ENCODE data around the gene MOGAT3. TPM values are rescaled to one million over a fixed set of nuclear protein-coding genes. Genes with fewer than 3 reads are reported as not detected.

The MOGAT3 gene, protein sequence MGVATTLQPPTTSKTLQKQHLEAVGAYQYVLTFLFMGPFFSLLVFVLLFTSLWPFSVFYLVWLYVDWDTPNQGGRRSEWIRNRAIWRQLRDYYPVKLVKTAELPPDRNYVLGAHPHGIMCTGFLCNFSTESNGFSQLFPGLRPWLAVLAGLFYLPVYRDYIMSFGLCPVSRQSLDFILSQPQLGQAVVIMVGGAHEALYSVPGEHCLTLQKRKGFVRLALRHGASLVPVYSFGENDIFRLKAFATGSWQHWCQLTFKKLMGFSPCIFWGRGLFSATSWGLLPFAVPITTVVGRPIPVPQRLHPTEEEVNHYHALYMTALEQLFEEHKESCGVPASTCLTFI
- not detected in 2 replicates for total RNA-seq (2014; rRNA removed; shearing (Covaris generic))

DNA sequence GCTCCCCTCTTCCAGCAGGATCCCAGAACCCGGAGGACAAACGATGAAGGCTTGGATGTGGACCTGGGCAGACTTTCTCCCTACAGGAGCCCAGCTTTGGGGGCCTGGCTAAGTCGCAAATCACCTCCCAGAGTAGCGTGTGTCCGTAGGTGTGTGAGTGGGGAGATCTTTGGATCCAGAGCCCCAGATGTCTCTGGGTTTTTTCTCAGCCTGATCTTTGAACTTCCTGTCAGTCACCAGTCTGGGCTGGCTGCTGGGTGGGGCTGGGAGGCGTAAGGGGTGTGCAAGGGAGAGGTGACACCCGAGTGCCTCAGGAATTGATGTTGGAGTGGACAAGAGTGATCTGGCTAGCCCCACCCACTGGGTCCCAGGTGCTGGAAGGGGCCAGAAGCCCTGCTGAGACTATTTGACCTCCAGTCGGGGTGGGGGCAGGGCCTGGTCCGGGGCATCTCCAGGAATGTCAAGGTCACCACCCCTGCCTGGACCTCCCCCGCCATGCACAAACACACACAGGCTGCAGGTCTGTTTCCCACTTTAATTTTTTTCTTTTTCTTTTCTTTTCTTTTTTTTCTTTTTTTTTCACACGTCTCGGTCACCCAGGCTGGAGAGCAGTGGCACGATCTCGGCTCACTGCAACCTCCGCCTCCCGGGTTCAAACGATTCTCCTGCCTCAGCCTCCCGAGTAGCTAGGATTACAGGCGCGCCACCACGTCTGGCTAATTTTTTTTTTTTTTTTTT, at the start of gene MOGAT3:
Gene MOGAT3 (minus strand): TSS at position 175 of the 738 bp plus-strand sequence. CDS start 182 bp downstream, outside the sequence.
- DNase-seq (ENCODE audit: low spot score), result no peak

DNA sequence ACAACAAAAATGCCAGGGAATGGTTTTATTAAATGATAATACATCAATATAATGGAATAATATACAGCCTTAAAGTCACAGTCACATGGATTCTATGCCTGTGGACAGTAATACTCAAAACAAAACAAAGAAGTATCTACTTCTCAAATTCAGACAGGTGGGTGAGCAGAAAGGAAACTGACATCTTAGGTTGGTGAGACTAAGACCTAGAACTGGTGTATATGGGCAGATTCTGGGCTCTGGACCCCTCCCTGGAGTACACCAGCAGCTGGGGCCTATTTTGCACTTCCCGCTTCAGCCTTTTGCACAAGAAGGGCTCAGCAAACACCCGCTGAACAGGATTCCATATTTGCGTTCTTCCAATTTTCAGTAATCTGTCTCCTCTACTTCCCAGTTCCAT, 49.5 kb upstream of the MOGAT3 start:
- no peak for DNase-seq (ENCODE audit: low spot score)

DNA sequence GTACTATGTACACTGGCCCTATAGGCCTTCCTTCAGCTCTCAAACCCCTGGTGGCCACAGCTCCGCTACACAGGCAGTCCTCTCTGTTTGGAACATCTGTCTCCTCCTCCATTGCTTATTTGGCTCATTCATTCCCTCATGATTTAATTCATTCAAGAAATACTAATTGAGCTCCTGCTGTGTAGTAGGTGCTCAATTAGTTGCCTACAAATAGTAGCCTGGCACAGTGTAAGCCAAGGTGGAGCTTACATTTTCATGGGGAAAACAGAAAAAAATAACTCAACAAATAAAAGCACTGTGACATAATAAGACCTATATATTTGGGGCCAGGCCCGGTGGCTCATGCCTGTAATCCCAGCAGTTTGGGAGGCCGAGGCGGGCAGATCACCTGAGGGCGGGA, 47.4 kb upstream of the MOGAT3 start:
- DNase-seq (ENCODE audit: low spot score), result no peak

DNA sequence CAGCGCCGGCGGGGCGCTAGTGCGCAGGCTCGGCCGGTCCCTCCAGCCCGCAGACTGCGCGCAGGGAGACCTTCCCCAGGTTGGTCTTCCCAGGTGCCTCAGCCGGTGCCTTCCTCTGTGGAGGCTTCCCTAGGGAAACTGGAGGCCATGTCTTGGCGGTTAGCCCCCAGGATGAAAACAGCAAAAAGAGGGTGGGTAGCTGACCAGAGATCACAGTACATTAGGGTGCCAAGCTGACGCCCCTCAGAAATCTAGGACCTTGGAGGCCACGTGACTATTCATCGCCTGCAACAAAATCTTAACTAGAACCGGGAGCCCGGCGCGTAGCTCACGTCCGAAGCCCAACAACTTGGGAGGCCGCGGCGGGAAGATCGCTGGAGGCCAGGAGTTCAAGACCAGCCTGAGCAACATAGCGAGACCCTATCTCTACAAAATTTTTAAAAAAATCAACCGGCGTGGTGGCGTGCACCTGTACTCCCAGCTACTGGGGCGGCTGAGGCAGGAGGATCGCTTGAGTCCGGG, 44.4 kb upstream of the MOGAT3 start:
- no peak for DNase-seq (ENCODE audit: low spot score)

DNA sequence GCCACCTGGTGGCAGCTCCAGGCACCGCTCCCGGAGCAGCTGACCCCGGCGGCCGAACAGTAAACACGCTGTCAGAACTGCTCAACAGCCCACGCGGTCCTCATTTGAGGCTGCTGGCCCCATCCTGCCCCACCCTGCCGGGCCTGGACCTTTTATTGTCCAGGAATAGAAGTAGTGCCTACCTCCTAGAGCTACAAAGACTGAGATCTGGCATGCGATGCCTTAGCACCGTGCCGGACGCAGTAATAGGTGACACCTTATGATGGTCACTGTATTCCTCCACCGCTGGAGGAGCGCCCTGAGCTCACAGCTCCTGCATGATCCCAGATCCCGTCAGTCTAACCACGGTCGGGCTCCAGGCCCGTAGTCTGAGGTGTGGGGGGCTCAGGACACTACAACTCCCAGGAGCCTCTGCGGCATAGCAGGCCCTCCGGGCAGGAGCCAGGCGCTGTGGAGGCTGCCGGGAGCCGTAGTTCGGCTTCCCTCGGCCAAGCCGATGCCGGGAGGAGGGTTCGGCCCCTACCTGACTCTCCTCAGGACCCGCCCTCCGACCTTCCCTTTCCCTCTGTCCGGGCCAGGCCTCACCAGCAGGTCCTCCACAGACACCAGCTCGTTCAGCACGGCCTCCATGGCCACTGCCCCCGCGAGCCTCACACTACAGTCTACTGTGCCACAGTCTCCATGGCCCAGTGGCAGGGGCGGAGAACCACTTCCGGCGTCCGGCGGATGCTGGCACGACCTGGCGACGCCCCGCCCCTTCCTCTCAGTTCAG, 43.7 kb upstream of the MOGAT3 start, which contains the start of gene FIS1:
Gene FIS1 (minus strand): TSS at position 707 of the 772 bp plus-strand sequence. CDS start 77 bp downstream, at position 630.
- DNase-seq (ENCODE audit: low spot score), result peak; percentile 87

DNA sequence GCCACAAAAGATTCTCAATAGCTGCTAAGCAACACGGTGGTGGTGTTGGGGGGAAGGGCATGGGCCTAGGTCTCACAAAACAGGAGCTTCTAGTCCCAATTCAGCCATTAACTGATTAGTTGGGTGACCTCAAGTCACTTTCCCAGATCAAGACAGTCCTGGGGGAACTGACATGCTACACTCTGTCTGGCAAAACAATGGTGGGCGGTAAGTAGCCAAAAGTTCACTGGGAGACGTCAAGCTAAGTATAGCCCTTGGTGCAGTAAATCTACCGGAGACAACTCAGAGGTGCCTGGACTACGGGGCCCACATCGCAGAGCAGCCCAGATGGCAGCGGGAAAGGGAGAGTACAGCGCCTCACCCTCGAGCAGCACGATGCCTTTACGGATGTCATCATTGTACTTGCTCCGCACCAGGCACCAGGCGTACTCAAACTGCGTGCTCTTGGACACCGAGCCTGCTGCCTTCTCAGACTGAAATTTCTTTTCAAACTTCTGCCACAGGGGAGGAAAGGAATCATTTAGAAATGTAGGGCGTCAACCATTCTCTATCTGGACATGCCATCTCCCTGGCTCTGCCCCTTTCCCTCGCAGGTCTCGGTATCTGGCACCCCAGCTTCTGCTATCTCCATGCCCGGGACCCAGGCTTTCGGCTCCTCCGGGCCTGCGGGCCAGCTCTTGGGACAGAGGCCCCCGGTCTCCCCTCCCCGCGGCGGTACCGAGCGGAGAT, 43.0 kb upstream of the MOGAT3 start:
- DNase-seq (ENCODE audit: low spot score), result no peak

DNA sequence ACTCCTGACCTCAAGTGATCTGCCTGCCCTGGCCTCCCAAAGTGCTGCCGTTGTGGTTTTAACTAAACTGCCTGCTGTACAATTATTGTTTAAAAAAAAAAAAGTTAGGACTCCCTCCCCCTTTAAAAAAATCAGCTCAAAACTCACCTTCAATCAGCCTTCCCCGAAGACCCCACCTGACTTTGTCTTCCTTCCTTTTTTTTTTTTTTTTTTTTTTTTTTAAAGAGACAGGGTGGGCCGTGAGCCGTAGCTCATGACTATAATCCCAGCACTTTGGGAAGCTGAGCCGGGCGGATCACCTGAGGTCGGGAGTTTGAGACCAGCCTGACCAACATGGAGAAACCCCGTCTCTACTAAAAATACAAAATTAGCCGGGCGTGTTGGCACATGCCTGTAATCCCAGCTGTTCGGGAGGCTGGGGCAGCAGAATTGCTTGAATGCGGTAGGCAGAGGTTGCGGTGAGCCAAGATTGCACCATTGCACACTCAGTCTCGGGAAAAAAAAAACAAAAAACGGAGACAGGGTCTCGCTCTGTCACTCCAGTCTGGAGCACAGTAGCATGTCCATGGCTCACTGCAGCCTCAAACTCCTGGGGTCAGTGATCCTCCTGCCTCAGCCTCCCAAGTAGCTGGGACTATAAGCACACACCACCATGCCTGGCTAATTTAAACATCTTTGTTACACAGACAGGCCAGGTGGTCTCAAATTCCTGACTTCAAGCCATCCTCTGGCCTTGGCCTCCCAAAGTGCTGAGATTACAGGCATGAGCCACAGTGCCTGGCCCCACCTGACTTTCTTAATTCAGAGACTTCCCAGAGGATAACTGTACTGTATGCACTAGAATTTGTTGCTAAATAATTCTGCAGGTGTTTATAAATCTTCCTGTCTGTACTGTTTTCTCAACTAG, 40.9 kb upstream of the MOGAT3 start:
- DNase-seq (ENCODE audit: low spot score), result no peak

DNA sequence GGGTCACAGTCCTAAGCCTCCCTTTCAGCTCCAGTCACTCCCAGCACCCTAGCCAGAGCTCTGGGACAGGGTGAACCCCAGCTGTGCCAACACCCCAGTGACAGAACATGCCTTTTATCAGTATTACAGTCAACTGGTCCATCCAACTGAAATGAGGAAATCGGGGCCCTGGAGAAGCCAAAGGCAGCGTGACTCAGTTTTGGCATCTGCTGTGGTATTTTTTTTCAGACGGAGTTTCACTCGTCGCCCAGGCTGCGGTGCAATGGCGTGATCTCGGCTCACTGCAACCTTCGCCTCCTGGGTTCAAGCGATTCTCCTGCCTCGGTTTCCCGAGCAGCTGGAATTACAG, 40.2 kb upstream of the MOGAT3 start:
- no peak for DNase-seq (ENCODE audit: low spot score)

DNA sequence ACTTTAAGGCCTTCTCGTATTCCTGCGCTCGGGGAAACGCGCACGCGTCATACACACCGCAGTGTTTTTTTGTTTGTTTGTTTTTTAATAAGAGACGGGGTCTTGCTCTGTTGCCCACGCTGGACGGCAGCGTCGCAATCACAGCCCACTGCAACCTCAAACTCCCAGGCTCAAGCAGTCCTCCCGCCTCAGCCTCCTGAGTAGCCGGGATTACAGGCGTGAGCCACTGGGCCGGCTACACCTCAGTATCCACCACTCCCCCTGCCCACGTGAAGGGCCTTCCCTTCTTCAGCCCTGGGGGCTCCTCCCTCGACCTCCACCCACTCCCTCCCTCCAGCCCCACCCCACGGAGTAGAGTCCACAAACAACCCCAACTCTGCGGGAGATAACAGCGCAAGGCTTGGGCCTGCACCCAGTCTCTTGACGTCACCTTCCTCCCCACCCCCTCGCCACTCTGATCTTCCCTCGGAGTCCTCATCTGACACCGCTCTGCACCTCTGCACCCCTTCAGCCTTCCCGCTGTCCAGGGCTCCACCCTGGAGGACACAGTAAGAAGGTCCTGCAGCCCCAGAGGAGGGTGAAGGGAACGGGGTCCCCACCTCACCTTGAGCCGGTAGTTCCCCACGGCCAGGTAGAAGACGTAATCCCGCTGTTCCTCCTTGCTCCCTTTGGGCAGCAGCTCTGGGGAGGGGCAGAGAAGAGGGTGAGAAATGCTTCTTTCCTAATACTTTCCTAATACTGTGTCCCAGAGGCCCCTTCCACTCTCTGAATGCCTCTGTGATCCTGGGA, 39.6 kb upstream of the MOGAT3 start:
- DNase-seq (ENCODE audit: low spot score), result no peak

DNA sequence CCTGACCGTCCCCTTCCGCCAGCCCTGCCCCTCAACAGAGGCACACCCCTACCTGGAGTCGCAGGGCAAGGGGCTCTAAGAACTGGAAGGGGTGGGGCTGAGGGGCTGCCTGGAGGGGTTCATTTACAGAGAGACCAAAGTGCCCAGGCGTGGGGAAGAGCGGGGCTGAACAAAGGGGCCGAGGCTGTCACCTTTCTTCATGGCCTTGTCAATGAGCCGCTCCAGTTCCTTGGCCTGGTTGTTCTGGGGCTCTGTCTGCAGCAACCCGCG, 39.0 kb upstream of the MOGAT3 start:
- DNase-seq (ENCODE audit: low spot score), result no peak

DNA sequence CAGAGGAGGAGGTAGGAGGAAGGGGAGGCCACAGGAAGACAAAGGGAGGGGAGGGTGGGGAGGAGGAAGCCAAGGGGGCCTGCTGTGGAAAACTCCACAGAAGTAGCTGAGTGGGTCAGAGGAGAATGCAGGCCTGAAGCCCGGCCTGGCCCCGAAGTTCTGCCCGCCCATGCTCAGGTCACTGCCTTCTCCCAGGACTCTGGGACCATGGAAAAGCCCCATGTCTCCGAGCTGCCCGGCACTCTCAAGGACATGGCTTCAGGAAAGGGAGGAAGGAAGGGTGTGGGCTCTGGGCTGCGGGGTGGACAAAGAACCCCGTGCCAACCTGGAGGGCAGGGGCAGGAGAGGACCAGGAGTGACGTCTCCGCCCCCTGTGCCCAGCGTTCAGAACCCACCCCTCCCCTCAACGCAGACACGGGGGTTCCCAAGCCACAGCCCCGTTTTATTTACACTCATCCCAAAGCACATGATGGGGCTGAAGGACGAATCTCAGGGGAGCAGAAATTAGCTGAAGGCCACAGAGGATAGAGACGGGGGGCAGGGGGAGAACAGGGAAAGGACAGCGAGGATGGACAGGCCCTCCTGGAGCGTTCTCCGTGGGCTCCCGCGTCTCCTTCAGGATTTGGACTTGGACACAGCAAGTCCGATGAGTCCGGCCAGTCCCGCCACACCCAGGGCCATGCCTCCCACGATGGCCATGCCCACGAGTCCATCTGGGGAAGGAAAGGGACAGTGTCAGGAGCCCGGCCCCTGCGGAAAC, 38.5 kb upstream of the MOGAT3 start:
- DNase-seq (ENCODE audit: low spot score), result no peak

DNA sequence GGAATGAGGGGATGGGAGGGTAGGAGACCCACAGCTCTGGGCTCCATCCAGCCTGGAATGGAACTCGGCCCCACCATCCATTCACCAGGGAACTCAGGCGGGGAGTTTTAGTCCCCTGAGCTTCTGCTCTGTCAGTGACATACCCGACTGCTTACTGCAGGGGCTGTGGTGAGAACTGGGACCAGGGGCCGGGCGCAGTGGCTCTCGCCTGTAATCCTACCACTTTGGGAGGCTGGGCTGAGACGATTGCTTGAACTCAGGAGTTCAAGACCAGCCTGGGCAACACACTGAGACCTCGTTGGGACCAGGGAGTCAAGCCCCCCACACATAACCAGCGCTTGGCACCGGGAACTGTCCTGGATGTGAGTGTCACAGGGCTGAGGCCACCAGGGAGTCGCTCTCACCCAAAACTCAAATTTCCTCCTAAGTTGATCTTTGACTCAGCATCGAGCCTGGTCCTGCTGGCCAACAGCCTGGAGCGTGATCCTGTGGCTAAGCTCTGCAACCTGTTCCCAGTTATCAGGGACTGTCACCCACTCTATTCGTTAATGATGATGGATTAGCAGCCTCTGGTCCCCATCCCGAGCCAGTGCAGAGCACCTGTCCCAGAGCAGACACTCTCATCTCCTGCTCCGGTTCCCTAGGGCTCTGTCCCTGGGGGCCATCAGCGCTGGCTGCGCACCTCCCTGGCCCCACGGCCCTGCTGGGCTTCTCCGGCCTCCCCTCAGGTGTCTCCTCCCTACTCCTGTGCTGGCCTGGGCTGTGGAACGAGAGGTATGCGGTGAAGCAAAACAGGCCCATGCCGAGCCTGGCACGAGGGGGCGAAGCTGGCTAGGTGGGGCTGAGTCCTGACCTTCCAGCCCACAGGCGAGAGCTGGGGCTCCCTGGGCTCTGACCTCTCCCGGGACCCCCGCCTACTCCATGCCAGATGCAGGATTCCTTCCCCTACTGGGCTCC, 37.7 kb upstream of the MOGAT3 start:
- DNase-seq (ENCODE audit: low spot score), result no peak

DNA sequence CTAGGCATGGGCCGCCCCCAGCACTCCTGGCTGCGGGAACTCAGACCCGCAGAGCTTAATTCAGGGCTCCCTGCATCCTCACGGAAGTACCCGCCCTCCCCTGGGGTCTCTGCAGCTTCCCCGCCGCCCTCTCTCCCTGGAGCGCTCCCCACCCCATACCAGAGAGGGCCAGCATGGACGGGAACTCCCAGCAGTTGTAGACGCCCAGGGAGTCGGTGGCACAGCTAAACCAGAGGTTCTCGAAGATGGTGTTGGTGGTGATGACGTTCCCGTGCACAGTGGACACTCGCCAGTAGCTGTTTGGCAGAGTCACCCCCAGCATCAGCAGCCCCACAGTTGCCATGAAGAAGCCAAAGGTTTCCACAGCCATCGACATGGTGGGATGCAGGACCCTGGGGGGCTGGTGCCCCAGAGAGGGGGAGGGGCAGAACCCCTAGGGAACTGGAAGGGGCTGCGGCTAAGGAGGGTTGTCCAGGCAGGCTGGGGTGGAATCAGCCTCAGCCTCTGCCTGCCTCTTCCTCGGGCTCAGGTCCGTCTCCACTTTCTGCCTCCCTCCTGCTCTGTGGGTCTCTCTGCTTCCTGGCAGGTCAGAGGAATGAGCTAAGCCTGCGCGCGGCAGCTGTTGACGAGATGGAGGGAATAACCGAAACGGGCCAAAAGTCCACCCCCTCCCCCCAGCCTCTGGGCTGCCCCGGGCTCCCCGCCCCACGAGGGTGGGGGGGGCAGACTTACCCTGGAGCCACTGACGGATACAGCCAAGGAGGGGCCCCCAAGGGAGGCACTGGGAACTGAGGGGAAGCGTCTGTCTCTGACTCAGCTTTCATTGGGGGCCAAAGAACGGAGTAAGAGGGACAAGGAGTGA, 36.6 kb upstream of the MOGAT3 start, which contains the start of gene CLDN15:
Gene CLDN15 (minus strand): TSS at position 597 of the 862 bp plus-strand sequence. CDS start 221 bp downstream, at position 376.
- DNase-seq (ENCODE audit: low spot score), result no peak

DNA sequence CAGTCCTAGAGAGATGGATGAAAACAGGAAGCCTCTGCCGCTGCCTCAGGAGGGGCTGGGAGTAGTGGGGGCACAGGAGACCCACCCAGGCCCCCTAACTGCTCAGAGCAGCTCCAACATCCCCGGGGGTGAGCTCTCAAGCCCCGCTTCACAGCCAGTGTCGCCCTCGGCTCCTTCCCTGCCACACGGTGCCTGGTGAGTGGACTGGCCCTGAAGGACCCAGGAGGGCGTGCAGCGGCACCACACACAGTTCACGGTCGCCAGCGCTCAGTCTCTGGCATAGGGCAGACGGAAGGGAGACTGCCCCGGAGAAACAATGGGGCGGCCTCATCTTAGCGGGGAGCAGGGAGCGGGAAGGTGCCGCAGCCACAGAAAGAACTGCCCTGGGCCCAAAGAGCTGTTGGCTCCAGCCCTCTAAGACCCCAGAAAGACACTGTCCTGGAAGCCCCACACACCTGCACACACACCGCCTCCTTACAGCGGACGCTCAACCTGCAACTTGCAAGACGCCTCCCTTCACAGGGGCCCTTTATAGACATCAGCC, 35.5 kb upstream of the MOGAT3 start:
- DNase-seq (ENCODE audit: low spot score), result no peak

DNA sequence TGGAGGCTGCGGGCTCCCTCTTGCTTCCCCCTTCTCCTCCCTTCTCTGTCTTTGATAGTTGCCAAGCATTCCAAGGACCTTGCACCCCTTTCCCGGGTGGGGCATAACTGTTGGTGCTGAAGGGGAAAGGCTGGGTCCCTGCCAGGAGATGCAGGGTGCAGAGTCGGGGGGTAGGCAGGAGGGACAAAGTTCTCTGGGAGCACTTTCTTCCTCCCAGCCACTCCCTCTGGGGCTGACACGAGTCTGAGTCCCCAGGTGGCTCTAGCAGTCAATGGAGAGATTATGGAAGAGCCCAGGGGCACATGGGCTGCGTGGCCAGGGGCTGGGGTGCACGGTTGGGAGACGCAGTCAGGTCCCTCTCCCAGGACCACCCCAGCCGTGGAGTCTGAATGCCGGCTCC, 34.7 kb upstream of the MOGAT3 start:
- no peak for DNase-seq (ENCODE audit: low spot score)

DNA sequence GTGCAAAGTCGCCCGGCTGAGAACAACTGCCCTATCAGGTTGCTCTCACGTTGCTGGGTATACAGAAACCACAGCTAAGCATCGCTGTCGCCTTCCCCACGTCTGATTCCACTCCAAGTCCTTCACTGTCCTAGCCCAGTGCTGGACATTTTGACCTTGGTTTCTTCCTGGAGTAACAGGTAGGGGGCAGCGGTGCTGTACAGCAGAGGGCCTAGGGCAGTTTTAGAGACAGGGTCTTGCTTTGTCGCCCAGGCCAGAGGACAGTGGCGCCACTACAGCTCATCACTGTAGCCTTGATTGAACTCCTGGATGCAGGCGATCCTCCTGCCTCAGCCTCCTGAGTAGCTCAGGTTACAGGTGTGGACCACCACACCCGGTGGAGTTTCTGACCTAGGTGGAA, 34.2 kb upstream of the MOGAT3 start:
- DNase-seq (ENCODE audit: low spot score), result no peak

DNA sequence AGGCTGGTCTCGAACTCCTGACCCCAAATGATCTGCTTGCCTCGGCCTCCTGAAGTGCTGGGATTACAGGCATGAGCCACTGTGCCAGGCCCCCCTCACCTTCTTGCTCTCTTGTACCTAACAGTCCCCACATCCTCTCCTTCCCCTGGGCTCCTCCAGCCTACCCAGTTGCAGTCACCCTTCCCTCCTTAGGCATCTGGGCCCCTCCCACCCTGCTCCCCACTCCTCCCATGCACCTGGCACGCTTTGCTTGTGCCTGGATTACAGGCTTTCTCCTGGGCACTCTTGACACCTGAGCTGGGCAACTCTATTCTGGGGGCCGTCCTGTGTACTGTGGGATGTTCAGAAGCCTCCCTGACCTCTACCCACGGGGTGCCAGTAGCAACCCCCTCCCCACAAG, 33.8 kb upstream of the MOGAT3 start:
- no peak for DNase-seq (ENCODE audit: low spot score)
